Fibroblast of villous mesenchyme (primary cell): ENCODE results near the gene ABHD4. TPM values are rescaled to one million over a fixed set of nuclear protein-coding genes. Genes with fewer than 3 reads are reported as not detected.

Experiments used
- DNase-seq: peaks from one replicate; pipeline ENCODE4 v3.0.0-alpha.2; 2010; ENCODE audit warnings: low read depth
- H3K4me3 ChIP-seq: 2 replicates; pipeline ENCODE4 v1.5.1; 2011; ENCODE audit warnings: low read depth, mild to moderate bottlenecking, low read length
- total RNA-seq: library from RNA; depleted of rRNA; stranded (reverse); fragments of >200 nt; gene quantifications from 2 replicates; pipeline ENCODE4 v1.2.3, GENCODE V29; 2012
- TF ChIP-seq, protein P1 (sequence below): IDR thresholded peaks from 2 replicates; pipeline ENCODE4 v1.5.1; 2012; ENCODE audit warnings: low read depth, mild to moderate bottlenecking, low read length; ENCODE audit not compliant: insufficient read depth

Gene ABHD4
- total RNA-seq, 1 donor: 13.4 TPM

DNA sequence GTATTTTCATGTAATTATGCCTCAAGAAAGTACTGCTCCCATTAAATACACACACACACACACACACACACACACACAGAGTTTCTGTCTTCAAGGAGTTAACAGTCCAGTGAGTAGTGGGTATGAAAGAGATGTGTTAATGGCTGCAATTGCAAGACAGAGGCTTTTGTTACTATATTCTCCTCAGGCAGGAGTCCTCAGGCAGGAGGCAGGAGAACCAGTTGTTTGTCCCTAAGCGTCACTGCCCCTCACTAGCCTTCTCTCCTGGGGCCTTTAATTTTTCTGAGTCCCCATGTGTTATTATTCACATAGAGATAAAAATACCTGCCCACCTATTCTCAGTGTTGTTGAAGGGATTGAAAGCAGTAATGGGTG lies 40.3 kb upstream of the ABHD4 start:
- H3K4me3 ChIP-seq: no peak overlapping the region
- DNase-seq: no peak
- TF ChIP-seq, protein P1, sequence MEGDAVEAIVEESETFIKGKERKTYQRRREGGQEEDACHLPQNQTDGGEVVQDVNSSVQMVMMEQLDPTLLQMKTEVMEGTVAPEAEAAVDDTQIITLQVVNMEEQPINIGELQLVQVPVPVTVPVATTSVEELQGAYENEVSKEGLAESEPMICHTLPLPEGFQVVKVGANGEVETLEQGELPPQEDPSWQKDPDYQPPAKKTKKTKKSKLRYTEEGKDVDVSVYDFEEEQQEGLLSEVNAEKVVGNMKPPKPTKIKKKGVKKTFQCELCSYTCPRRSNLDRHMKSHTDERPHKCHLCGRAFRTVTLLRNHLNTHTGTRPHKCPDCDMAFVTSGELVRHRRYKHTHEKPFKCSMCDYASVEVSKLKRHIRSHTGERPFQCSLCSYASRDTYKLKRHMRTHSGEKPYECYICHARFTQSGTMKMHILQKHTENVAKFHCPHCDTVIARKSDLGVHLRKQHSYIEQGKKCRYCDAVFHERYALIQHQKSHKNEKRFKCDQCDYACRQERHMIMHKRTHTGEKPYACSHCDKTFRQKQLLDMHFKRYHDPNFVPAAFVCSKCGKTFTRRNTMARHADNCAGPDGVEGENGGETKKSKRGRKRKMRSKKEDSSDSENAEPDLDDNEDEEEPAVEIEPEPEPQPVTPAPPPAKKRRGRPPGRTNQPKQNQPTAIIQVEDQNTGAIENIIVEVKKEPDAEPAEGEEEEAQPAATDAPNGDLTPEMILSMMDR: no peak

DNA sequence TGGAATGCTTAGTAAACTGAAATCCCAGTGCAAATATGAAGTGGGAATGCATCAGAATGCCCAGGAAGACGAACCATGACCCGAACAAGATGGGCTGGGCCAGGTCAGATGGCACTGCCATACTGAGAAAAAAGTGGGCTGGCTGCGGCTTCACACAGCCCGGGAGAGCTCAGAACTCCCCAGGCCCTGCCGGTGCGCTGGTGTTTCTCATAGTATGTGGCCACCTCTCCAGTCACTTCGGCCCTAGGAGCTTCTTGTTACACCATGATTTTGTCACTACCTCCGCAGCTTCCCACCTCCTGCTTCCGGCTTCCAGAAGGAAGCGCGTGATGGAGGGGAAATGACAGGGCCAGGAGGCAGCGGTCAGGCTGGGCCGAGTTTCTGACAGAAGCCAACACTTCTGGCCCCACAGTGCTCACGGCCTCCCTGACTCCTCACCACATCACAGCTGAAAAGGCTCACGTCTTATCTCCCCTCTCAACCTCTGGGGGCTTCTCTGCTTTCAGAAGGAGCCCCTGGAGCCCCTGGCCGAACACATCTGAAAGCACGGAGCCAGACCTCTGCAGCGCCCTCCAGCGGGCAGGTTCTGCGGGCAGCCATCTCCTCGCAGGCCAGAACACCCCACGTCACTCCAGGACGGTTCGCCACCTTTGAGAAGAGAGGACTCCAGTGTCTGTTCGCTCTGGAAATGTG lies 39.7 kb upstream of the ABHD4 start:
- TF ChIP-seq, protein P1: peak; percentile 35
- no peak overlapping the region for H3K4me3 ChIP-seq
- no peak for DNase-seq

DNA sequence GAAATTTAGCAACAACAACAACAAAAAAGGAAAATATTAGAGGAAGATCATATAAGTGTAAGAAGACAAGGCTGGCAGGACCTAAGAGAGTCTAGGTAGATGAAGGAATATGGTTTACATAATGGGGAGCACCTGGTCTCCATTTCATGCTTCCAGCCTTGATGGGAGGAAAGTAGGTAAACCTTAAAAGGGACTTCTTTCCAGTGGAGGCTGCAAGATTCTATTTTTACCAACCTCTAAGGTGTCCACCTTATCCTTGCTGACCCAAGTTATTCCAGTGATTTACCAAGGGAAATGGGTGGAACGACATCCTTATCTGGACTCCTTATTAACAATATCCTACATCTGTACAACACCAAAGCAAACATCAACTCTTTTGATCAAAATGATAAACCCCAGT lies 39.1 kb upstream of the ABHD4 start:
- H3K4me3 ChIP-seq: no peak overlapping the region
- DNase-seq: no peak
- TF ChIP-seq, protein P1: no peak

DNA sequence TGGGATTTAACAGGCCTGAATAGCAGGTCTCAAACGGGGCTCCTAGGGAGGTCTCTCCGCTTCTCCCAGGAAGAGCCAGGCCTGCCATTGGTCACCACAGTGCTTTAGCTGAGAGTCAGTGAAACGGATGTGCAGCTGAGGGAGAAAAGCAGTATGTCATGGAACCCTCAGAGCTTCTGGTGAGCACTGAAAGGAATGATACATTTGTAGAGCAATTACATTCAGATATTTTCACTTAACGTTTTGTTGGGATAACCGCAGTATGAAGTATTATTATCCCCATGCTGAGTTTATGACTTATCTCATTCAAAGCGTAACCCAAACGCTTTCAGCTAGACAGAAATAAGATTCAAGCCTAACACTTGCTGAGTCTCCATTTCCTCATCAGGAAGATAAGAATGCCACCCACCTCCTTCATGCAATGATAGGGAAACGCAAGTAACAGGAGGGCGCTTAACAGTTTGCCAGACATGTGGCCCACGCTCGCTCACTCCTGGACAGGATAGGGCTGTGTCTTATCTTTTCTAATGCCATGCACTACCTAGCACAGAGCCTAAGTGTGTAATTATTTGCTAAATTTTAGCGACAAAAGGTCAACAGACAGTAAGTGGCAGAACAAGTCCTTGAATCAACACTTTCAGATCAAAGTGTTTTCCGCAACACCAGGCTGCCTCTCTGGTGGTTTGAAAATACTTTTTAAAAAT lies 37.3 kb upstream of the ABHD4 start:
- no peak for DNase-seq
- TF ChIP-seq, protein P1: no peak
- H3K4me3 ChIP-seq: no peak overlapping the region

DNA sequence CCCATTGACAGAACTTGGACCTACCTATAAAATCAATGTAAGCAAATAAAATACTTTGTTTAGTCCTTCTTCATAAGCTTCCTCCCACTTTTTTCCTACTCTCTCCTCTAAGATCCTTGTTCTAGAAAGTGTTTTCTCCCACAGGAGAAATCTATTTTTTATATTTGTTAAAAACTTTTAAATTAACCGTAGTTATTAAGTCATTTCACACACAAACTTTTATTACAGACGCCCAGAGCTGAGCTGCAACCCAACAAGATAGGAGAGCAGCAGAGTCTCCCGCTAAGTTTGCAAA lies 36.8 kb upstream of the ABHD4 start:
- TF ChIP-seq, protein P1: no peak
- DNase-seq: no peak
- no peak overlapping the region for H3K4me3 ChIP-seq

DNA sequence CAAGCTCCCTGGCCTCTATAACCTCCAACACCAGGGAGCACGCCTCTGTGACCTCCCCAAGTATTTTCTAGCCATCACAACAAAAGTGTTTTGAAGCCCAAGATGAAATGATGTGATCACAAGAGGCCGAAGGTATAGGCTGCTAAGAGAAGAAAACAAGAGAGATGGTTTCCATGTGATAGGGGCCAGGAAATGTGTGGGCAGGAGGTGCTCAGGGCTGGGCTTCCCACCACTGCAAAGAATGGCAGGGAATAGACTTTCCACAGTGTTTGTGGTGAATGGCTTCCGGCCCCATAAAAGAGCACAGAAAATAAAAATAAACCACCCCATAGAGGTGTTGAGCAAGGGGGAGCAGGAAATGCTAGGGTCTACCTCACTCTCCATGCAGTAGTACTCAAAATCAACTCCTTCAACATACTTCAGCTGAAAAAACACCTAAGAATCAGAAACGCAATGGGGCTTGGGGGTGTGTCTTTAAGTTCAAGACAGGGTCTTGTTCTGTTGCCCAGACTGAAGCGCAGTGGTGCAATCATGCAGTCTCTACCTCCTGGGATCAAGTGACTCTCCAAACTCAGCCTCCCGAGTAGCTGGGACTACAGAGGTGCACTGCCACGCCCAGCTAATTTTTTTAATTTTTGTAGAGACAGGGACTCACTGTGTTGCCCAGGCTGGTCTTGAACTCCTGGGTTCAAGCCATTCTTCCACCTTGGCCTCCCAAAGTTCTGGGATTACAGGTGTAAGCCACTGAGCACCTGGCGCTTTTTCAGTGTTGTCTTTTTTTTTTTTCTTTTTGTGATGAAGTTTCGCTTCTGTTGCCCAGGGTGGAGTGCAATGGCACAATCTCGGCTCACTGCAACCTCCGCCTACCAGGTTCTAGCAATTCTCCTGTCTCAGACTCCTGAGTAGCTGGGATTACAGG lies 36.2 kb upstream of the ABHD4 start:
- TF ChIP-seq, protein P1: no peak
- no peak overlapping the region for H3K4me3 ChIP-seq
- DNase-seq: no peak
